Left lung (tissue), 10 donors: ENCODE data around the gene EDIL3. TPM values are rescaled to one million over a fixed set of nuclear protein-coding genes. Genes with fewer than 3 reads are reported as not detected.

Source experiments
- ATAC-seq: fragments of 200-7000 bp; cut with Tn5 transposase; one replicate; pipeline ENCODE4 v1.9.1; 2020; ENCODE audit warnings: moderate library complexity
- DNase-seq, 4 donors: peaks; one replicate each; pipeline ENCODE4 v3.0.0-alpha.2; 2013 to 2020
- H3K27ac ChIP-seq, 2 donors: fragments of 200-600 bp; sonication (generic) in 1 of 2; one replicate each; pipeline versions ENCODE4 v1.5.0 to v1.8.0; 2020 to 2021
- H3K27me3 ChIP-seq, 2 donors: fragments of 200-600 bp; sonication (generic) in 1 of 2; one replicate each; pipeline versions ENCODE4 v1.5.0 to v1.8.0; 2020 to 2021
- H3K36me3 ChIP-seq, 2 donors: fragments of 200-600 bp; sonication (generic) in 1 of 2; one replicate each; pipeline versions ENCODE4 v1.5.0 to v1.8.0; 2020 to 2021
- H3K4me1 ChIP-seq, 2 donors: fragments of 200-600 bp; one replicate each; pipeline ENCODE4 v1.8.0; 2021
- H3K4me3 ChIP-seq, 2 donors: fragments of 200-600 bp; sonication (generic) in 1 of 2; one replicate each; pipeline versions ENCODE4 v1.5.0 to v1.8.0; 2020 to 2021; ENCODE audit warnings: mild to moderate bottlenecking in 1 of 2
- H3K9me3 ChIP-seq, 2 donors: fragments of 200-600 bp; sonication (generic) in 1 of 2; one replicate each; pipeline versions ENCODE4 v1.5.0 to v1.8.0; 2020 to 2021
- CTCF ChIP-seq, 2 donors: fragments of 200-600 bp; sonication (generic) in 1 of 2; IDR thresholded peaks; one replicate each; pipeline versions ENCODE4 v1.5.0 to v1.8.0; 2021; ENCODE audit warnings: antibody characterized with exemption in 2 of 2
- intact Hi-C, 2 donors: fragments of 100-400 bp; cut with DNase I; formaldehyde crosslinking; loops; one replicate each; pipeline versions ENCODE4 v1.11.2 to v1.14.2; 2022
- polyA plus RNA-seq, 6 donors: library from polyadenylated mRNA; unstranded; fragments of 120-200 nt; gene quantifications; one replicate each; pipeline ENCODE4 v1.2.1, GENCODE V29; 2013; ENCODE audit not compliant: insufficient read length in 6 of 6
- total RNA-seq, 2 donors: library from RNA; stranded (reverse); fragmentation: NEBNext Ultra II Directional; extraction: Animal tissue kit (Norgen Biotek cat#: 25700); gene quantifications; one replicate each; pipeline ENCODE4 v1.2.1, GENCODE V29; 2021
- donor health status: DM: no; HTN: yes; CAD: no.
- donor health status: DM: no; HTN: no; CAD: no.

EDIL3 gene
- total and polyA plus RNA-seq, 8 donors, result 20.6 to 59.9 (median 42.3) TPM

DNA sequence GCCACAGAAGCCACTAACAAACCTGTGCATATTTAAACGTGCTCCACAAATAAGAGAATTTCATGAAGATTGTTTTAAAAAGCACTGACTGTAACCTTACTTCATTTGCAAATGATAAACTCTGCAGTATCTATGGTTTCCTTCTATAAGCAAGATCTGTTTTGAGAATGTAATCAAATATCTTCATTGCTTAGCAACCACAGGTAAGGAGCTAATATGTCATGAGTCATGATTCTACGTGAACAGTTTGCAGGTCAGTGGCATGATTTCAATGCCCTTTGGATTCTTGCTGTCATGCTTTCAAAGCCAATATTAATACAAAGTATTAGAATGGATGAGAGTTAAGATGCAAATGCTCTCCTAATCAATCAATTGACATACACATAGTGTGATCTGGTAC, 325.0 kb downstream of the EDIL3 start:
- no peak overlapping the region for H3K4me3 ChIP-seq
- TF ChIP-seq CTCF (IDR thresholded peaks at IDR 0.05), result no peak
- no peak overlapping the region for H3K27ac ChIP-seq
- H3K4me1 ChIP-seq, result no peaks in the 10 kb centered on the region
- no peak for ATAC-seq
- no peaks in the 10 kb centered on the region for H3K27me3 ChIP-seq
- intact Hi-C loops, result no loop called here
- no peaks in the 10 kb centered on the region for H3K9me3 ChIP-seq
- no peak for DNase-seq
- no peaks in the 10 kb centered on the region for H3K36me3 ChIP-seq

- intact Hi-C loops, result no loop called here
- Histone ChIP-seq H3K4me3 (no peak overlapping the region), H3K27me3 (no peaks in the 10 kb centered on the region), H3K36me3 (no peaks in the 10 kb centered on the region), H3K27ac (no peak overlapping the region), H3K4me1 (no peaks in the 10 kb centered on the region), H3K9me3 (no peaks in the 10 kb centered on the region)
- no peak for TF ChIP-seq CTCF (IDR thresholded peaks at IDR 0.05)
- ATAC-seq (no peak), DNase-seq (no peak)
These were observed 326.1 kb downstream of the EDIL3 start for GRCh38 chr5:84058561-84058960.

- intact Hi-C loops, result no loop called here
These were observed 327.5 kb downstream of the EDIL3 start for GRCh38 chr5:84057211-84057610.

DNA sequence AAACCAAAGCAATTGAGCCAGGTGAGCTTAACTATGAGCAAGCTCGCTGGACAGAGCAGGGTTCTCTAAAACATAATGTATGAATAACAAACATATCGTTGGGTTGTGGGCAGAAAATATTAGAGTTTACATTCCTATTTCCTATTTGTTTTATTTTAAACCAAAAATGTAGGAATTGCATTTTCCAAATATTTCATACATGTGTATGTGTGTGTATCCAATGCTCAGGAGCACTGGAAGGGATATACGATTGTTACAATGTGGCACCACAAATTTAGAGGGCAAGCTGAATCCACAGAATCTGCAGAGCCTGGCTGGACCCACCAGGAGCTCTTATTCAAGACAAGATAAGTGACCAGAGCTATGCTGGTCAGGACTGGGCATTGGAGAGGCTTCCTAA, 338.7 kb downstream of the EDIL3 start:
- intact Hi-C loops, result no loop called here
- H3K4me3 ChIP-seq, result no peak overlapping the region
- DNase-seq (no peak), ATAC-seq (no peak)
- peaks cover 0 to 9% of the 10 kb centered on the region in 2 donors for H3K9me3 ChIP-seq
- H3K27me3 ChIP-seq, result no peaks in the 10 kb centered on the region
- no peak for TF ChIP-seq CTCF (IDR thresholded peaks at IDR 0.05)
- no peaks in the 10 kb centered on the region for H3K36me3 ChIP-seq
- no peaks in the 10 kb centered on the region for H3K4me1 ChIP-seq
- no peak overlapping the region for H3K27ac ChIP-seq

More at GRCh38 chr5:84057211-84057610, 327.5 kb downstream of the EDIL3 start:
- no peaks in the 10 kb centered on the region for H3K27me3 ChIP-seq
- no peaks in the 10 kb centered on the region for H3K9me3 ChIP-seq
- ATAC-seq, result no peak
- no peaks in the 10 kb centered on the region for H3K4me1 ChIP-seq
- H3K27ac ChIP-seq, result no peak overlapping the region
- no peak overlapping the region for H3K4me3 ChIP-seq
- DNase-seq, result no peak
- TF ChIP-seq CTCF (IDR thresholded peaks at IDR 0.05), result no peak
- no peaks in the 10 kb centered on the region for H3K36me3 ChIP-seq

GRCh38 chr5:84036842-84037241, 347.8 kb downstream of the EDIL3 start:
- H3K9me3 ChIP-seq, result no peaks in the 10 kb centered on the region
- intact Hi-C loops, result no loop called here
- H3K36me3 ChIP-seq, result no peaks in the 10 kb centered on the region
- DNase-seq, result no peak
- H3K27me3 ChIP-seq, result no peaks in the 10 kb centered on the region
- TF ChIP-seq CTCF (IDR thresholded peaks at IDR 0.05), result no peak
- H3K27ac ChIP-seq, result no peak overlapping the region
- peaks cover 0 to 4% of the 10 kb centered on the region in 2 donors for H3K4me1 ChIP-seq
- no peak for ATAC-seq
- H3K4me3 ChIP-seq, result no peak overlapping the region
